HFF-Myc (cell line): ENCODE data around the gene U2AF1L4.

Experiments used
- DNase-seq: peaks from one replicate; pipeline ENCODE4 v3.0.0-alpha.2; 2011; ENCODE audit warnings: low read depth; ENCODE audit errors: extremely low read depth
- H3K4me3 ChIP-seq: replicated peaks from 2 replicates; pipeline ENCODE4 v1.5.1; 2011; ENCODE audit warnings: low read depth, mild to moderate bottlenecking, control low read depth, low read length
- TF ChIP-seq, protein P1 (sequence below): IDR thresholded peaks from 2 replicates; pipeline ENCODE4 v1.5.1; 2012; ENCODE audit warnings: mild to moderate bottlenecking, low read depth, low read length, control low read depth; ENCODE audit errors: missing control alignments

Gene U2AF1L4

DNA sequence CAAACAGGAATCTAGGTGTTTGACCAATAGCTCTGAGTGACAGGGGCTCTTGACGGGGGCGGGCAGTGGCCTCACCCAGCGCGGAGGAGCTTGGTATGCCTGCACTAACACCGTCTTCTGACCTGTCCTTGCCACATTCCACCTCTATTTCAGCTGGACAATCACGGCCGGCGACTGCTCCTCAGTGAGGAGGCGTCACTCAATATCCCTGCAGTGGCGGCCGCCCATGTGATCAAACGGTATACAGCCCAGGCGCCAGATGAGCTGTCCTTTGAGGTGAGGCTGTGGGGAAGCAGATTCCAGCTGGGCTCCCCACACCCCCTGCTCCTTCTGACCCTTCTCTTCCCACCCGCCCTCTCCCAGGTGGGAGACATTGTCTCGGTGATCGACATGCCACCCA, 34.8 kb upstream of the U2AF1L4 start:
- no peak for DNase-seq
- no peak overlapping the region for H3K4me3 ChIP-seq
- TF ChIP-seq, protein P1, sequence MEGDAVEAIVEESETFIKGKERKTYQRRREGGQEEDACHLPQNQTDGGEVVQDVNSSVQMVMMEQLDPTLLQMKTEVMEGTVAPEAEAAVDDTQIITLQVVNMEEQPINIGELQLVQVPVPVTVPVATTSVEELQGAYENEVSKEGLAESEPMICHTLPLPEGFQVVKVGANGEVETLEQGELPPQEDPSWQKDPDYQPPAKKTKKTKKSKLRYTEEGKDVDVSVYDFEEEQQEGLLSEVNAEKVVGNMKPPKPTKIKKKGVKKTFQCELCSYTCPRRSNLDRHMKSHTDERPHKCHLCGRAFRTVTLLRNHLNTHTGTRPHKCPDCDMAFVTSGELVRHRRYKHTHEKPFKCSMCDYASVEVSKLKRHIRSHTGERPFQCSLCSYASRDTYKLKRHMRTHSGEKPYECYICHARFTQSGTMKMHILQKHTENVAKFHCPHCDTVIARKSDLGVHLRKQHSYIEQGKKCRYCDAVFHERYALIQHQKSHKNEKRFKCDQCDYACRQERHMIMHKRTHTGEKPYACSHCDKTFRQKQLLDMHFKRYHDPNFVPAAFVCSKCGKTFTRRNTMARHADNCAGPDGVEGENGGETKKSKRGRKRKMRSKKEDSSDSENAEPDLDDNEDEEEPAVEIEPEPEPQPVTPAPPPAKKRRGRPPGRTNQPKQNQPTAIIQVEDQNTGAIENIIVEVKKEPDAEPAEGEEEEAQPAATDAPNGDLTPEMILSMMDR, result no peak

DNA sequence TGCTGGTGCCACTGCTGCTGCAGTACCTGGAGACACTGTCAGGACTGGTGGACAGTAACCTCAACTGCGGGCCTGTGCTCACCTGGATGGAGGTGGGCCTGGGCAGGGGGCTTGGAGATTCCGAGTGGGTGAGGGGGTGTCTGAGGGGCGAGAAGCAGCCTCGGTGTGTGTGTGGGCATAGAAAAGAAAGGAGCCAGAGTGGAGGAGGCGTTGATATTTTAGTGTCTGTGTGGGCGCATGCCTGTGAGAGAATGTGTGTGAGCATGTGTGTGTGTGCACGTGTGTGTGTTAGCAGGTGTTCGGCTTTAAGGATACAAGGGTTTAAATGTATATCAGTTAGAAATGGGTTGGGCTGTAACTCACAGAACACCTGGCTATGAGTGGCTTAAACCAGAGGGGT, 33.8 kb upstream of the U2AF1L4 start:
- H3K4me3 ChIP-seq, result no peak overlapping the region
- DNase-seq, result no peak
- TF ChIP-seq, protein P1, result no peak

DNA sequence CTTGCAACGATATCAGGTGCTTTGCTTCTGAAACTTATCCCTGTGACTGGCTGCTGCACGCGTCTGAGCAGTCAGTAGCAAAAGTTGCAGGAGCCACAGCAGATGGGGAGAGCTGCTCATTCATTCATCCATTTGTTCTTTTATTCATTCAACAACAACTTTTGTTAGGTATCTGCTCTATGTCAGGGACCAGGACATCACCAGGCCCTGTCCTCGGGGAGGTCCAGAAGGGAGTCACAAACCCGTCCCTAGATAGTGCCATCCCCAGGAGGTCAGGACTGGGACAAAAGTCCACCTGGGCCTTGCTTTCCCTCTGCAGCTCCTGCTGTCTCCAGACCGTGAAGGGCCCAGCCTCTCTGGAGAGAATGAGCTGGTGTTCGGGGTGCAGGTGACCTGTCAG, 32.7 kb upstream of the U2AF1L4 start:
- H3K4me3 ChIP-seq, result no peak overlapping the region
- DNase-seq, result no peak
- TF ChIP-seq, protein P1, result no peak

DNA sequence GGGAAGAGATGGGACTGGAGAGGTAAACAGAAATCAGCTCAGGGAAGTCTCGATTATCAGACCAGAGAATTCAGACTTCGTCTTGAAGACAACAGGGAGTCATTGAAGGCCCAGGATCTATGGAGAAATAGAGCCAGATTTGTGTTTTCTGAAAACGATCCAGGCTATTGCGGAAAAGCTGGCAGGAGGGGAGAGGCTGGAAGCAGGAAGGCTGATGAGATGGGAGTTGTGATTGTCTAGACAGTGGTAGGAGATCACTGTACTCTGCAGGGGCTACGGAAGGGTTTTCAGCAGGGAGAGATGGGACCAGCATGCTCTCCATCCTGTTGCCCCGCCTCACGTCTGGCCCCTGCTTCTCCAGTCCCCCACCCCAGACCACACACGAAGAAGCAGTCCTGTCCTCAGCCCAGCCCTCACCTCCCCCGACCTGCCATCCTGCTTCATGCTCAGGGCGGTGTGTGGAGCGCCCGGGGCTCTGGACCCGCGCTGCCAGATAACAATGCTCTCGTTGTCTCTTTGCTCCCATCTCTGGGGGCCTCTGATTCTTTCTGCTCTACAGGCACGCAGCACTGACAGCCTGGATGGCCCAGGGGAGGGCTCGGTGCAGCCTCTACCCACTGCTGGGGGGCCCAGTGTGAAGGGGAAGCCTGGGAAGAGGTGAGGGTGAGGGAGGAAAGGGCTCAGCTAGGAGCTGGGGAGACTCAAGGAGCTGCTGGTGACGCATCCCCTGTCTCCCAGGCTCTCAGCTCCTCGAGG, 32.0 kb upstream of the U2AF1L4 start:
- no peak for DNase-seq
- no peak overlapping the region for H3K4me3 ChIP-seq

DNA sequence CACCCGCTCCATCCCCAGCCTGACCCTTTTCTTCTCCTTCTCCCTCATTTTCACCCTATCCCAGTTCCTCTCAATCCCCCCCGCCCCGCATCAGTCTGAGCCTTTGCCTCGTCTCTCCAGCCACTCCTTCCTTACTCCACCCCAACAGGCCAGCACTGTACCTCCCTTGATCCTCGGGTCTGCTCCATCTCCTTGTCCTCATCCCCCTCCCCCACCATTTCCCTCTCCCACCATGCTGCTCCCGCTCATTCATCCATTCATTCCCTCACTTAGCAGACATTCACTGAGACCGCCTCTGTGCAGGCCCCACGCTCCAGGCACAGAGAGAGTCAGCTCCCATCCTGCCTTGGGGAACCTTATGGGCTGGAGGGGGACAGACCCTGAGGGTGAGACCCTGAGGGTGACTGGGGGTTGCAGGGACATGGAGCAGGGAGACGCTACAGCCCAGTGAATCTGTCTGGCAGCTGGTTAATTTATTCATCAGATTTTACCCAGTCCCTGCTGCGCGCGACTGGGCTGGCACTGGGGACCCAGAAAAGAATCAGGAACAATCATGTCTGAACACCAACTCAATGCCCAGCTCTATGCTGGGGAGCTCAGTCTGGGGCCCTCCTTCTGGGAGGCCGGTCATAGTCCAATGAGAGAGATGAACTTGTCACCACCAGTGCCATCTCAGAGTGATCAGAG, 31.0 kb upstream of the U2AF1L4 start:
- peak overlapping the region; percentile 49 for H3K4me3 ChIP-seq
- DNase-seq, result no peak
- TF ChIP-seq, protein P1, result no peak

More for the DNA sequence above, 32.0 kb upstream of the U2AF1L4 start:
- TF ChIP-seq, protein P1, result no peak

DNA sequence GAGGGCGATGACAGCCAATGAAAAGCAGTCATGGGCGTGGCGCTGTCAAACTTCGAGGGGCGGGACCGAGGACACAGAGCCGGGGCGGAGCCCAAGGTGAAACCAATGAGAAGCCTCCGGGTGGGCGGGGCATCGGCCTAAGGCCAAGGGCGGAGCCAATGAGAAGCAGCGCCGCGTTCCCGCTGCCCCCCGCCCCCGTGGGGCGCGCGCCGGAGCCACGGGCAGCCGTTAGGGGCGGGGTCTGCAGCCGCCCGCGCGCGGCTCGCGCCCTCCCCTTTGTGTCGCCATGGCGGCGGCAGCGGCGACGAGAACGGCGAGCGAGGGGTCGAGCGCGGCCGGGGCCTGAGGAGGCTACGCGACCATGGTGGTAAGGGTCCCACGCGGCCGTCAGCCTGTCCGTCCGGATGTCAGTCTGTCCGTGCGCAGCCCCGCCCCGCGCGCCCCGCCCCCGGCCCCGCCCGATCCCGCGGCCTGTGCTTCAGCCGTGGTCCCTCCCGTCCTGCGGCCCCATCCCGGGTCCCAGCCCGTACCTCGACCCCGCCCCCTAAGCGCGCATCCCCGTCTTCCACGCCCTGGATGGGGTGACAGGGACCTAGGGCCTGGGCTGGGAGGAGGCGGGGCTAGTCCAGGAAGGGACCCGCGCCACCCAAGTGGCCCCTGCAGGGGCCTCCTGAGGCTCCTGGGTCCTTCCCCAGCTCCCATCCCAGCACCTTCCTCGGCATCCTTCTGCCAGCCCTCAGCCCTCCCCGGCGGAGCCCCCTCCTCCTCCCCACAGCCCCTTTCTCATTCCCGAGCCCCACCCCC, 30.3 kb upstream of the U2AF1L4 start, which contains the start of gene ARHGAP33:
ARHGAP33 (plus strand) TSS at position 267 of the 804 bp plus-strand sequence; CDS start at position 362, 95 bp downstream.
- DNase-seq, result peak; percentile 88

More for the DNA sequence above, 30.3 kb upstream of the U2AF1L4 start, which contains the start of gene ARHGAP33:
- TF ChIP-seq, protein P1, result no peak
- peak within 1 kb of the TSS; percentile 49 for H3K4me3 ChIP-seq
